Uterus (tissue), 4 donors: ENCODE data around the gene L2HGDH. TPM values are rescaled to one million over a fixed set of nuclear protein-coding genes. Genes with fewer than 3 reads are reported as not detected.

Experiments used
- DNase-seq, 2 donors: peaks; one replicate each; pipeline ENCODE4 v3.0.0-alpha.2; 2019 to 2020
- H3K27ac ChIP-seq, 2 donors: fragments of 200-600 bp; sonication (generic); 1 replicate in 1 of 2; 2 replicates in 1 of 2; pipeline ENCODE4 v1.5.1; 2016 to 2018
- H3K27me3 ChIP-seq, 2 donors: fragments of 200-600 bp; sonication (generic); one replicate each; pipeline ENCODE4 v1.5.1; 2018 to 2019; ENCODE audit warnings: control low read depth in 1 of 2
- H3K36me3 ChIP-seq, 2 donors: fragments of 200-600 bp; sonication (generic); one replicate each; pipeline ENCODE4 v1.5.1; 2019; ENCODE audit warnings: control low read depth in 1 of 2
- H3K4me1 ChIP-seq, 2 donors: fragments of 200-600 bp; sonication (generic); one replicate each; pipeline ENCODE4 v1.5.1; 2018 to 2019; ENCODE audit warnings: control low read depth in 1 of 2
- H3K4me3 ChIP-seq, 2 donors: fragments of 200-600 bp; sonication (generic); 1 replicate in 1 of 2; 2 replicates in 1 of 2; pipeline ENCODE4 v1.5.1; 2018 to 2019; ENCODE audit warnings: mild to moderate bottlenecking in 1 of 2
- H3K9me3 ChIP-seq, 2 donors: fragments of 200-600 bp; sonication (generic); one replicate each; pipeline ENCODE4 v1.5.1; 2019; ENCODE audit warnings: control low read depth in 1 of 2
- CTCF ChIP-seq, 4 experiments: fragments of 200-600 bp in 2 of 4; fragments of 450-650 bp in 2 of 4; sonication (generic) in 2 of 4; IDR thresholded peaks; one replicate each; pipeline ENCODE4 v1.5.1; 2016 to 2019; ENCODE audit warnings: antibody characterized with exemption in 4 of 4, mild to moderate bottlenecking in 2 of 4, moderate library complexity in 1 of 4
- POLR2A ChIP-seq, 2 donors: fragments of 450-650 bp; IDR thresholded peaks; one replicate each; pipeline ENCODE4 v1.6.1; 2016; ENCODE audit warnings: antibody characterized with exemption in 2 of 2, mild to moderate bottlenecking in 1 of 2, moderate library complexity in 1 of 2
- intact Hi-C: fragments of 100-400 bp; cut with DNase I; formaldehyde crosslinking; loops from one replicate; pipeline ENCODE4 v1.15.1; 2023; ENCODE audit warnings: low total_unique reads
- total RNA-seq, 4 donors: library from RNA; depleted of rRNA in 3 of 4; stranded (reverse); fragments of >200 nt in 3 of 4; gene quantifications; one replicate each; pipeline versions ENCODE4 v1.1.0 to v1.2.4, GENCODE V29; 2014 to 2023
- donor health status: DM: yes; HTN: yes; CAD: no.

L2HGDH gene
- total RNA-seq, 4 donors from 2014 or later: 0.29 to 7.9 (median 2.5) TPM

GRCh38 chr14:50340045-50340444 lies 28.0 kb upstream of the L2HGDH start:
- Histone ChIP-seq H3K27ac (peak overlapping the region; percentile 64 to 96), H3K4me3 (no peak overlapping the region), H3K4me1 (peaks cover 12 to 31% of the 10 kb centered on the region in 2 donors), H3K36me3 (no peaks in the 10 kb centered on the region), H3K9me3 (no peaks in the 10 kb centered on the region), H3K27me3 (no peaks in the 10 kb centered on the region)
- TF ChIP-seq POLR2A (IDR thresholded peaks at IDR 0.05): no peak
- TF ChIP-seq CTCF (IDR thresholded peaks at IDR 0.05): no peak
- DNase-seq: no peak
- intact Hi-C loops: loop anchor here (10.0 kb wide), 1 partner anchor 55 kb away; the partner anchor contains the start of gene CDKL1

GRCh38 chr14:50339178-50339804 lies 27.3 kb upstream of the L2HGDH start:
- TF ChIP-seq POLR2A (IDR thresholded peaks at IDR 0.05) (no peak), CTCF (IDR thresholded peaks at IDR 0.05) (no peak)
- DNase-seq: no peak
- H3K27ac ChIP-seq: peak overlapping the region; percentile 64 to 96
- no peaks in the 10 kb centered on the region for H3K36me3 ChIP-seq
- H3K4me3 ChIP-seq: no peak overlapping the region
- H3K9me3 ChIP-seq: no peaks in the 10 kb centered on the region
- H3K4me1 ChIP-seq: peaks cover 12 to 31% of the 10 kb centered on the region in 2 donors
- no peaks in the 10 kb centered on the region for H3K27me3 ChIP-seq
- intact Hi-C loops: no loop called here

GRCh38 chr14:50338587-50338986 lies 26.6 kb upstream of the L2HGDH start:
- no peak for DNase-seq
- TF ChIP-seq POLR2A (IDR thresholded peaks at IDR 0.05): no peak
- no peaks in the 10 kb centered on the region for H3K9me3 ChIP-seq
- peak overlapping the region; percentile 64 to 96 for H3K27ac ChIP-seq
- no peaks in the 10 kb centered on the region for H3K36me3 ChIP-seq
- H3K27me3 ChIP-seq: no peaks in the 10 kb centered on the region
- no peak overlapping the region for H3K4me3 ChIP-seq
- H3K4me1 ChIP-seq: peaks cover 6 to 24% of the 10 kb centered on the region in 2 donors
- intact Hi-C loops: no loop called here

- peaks cover 3 to 12% of the 10 kb centered on the region in 2 donors for H3K4me1 ChIP-seq
- no peaks in the 10 kb centered on the region for H3K9me3 ChIP-seq
- intact Hi-C loops: no loop called here
- no peak overlapping the region for H3K4me3 ChIP-seq
- H3K36me3 ChIP-seq: no peaks in the 10 kb centered on the region
- H3K27ac ChIP-seq: peak overlapping the region; percentile 76 to 96
- no peaks in the 10 kb centered on the region for H3K27me3 ChIP-seq
- DNase-seq: peak in 1 of 2 donors; percentile 32
- TF ChIP-seq CTCF (IDR thresholded peaks at IDR 0.05): no peak
- TF ChIP-seq POLR2A (IDR thresholded peaks at IDR 0.05): no peak
These were observed 24.2 kb upstream of the L2HGDH start for GRCh38 chr14:50335989-50336824.

- Histone ChIP-seq H3K27ac (peak overlapping the region; percentile 76 to 96), H3K36me3 (no peaks in the 10 kb centered on the region), H3K4me1 (peaks cover 3 to 9% of the 10 kb centered on the region in 2 donors), H3K9me3 (no peaks in the 10 kb centered on the region), H3K4me3 (no peak overlapping the region), H3K27me3 (no peaks in the 10 kb centered on the region)
- peak; percentile 74 to 82 for DNase-seq
- intact Hi-C loops: no loop called here
- TF ChIP-seq POLR2A (IDR thresholded peaks at IDR 0.05): peak in 1 of 2 donors; percentile 18
- TF ChIP-seq CTCF (IDR thresholded peaks at IDR 0.05): peak in 2 of 4 experiments; percentile 4 to 30
These were observed 23.4 kb upstream of the L2HGDH start for GRCh38 chr14:50335389-50335788.
